ENCODE results near the gene CFAP299. TPM values are rescaled to one million over a fixed set of nuclear protein-coding genes. Genes with fewer than 3 reads are reported as not detected.

The CFAP299 gene
- total RNA-seq, 2 experiments from 2014 or later = 0.63 to 3.7 TPM

GRCh38 chr4:80321341-80321740 is 14.2 kb upstream of the CFAP299 start:
- ChIA-PET POLR2A (no interaction called here), CTCF (ENCODE audit: unreplicated experiment) (no interaction called here)
- BruUV-seq (replicated peaks) = no TSS peak
- no peak for DNase-seq (ENCODE audit: low spot score)
- H3K27ac ChIP-seq (ENCODE audit: low read depth, low read length, poor library complexity, severe bottlenecking) = no peak overlapping the region
- no peaks in the 10 kb centered on the region for H3K9me2 ChIP-seq (ENCODE audit: insufficient read depth, low read length)
- no peak overlapping the region for H3K4me3 ChIP-seq (ENCODE audit: low read depth, low read length, poor library complexity, severe bottlenecking)
- H3K36me3 ChIP-seq (ENCODE audit: insufficient read depth, low read length) = no peaks in the 10 kb centered on the region
- H4K20me1 ChIP-seq (ENCODE audit: insufficient read depth, low read length) = no peaks in the 10 kb centered on the region
- intact Hi-C loops (cut with micrococcal nuclease; ENCODE audit: unreplicated experiment) = no loop called here
- no peaks in the 10 kb centered on the region for H3K9me3 ChIP-seq (ENCODE audit: low read length)
- no peaks in the 10 kb centered on the region for H3K4me1 ChIP-seq (ENCODE audit: insufficient read depth, low read length, poor library complexity, severe bottlenecking)
- no peak overlapping the region for H3K4me2 ChIP-seq (ENCODE audit: low read length)
- H2AFZ ChIP-seq (ENCODE audit: low read length) = no peak overlapping the region
- TF ChIP-seq EZH2phosphoT487 (IDR thresholded peaks at IDR 0.05; ENCODE audit: borderline replicate concordance, low read depth, low read length) (no peak), CTCF (conservative IDR thresholded peaks at IDR 0.05; ENCODE audit: low read length) (no peak)
- H3K79me2 ChIP-seq (ENCODE audit: insufficient read depth, low read depth, low read length) = no peaks in the 10 kb centered on the region

- H3K9me3 ChIP-seq (ENCODE audit: low read length) = no peaks in the 10 kb centered on the region
- H3K27ac ChIP-seq (ENCODE audit: low read depth, low read length, poor library complexity, severe bottlenecking) = no peak overlapping the region
- no peaks in the 10 kb centered on the region for H3K79me2 ChIP-seq (ENCODE audit: insufficient read depth, low read depth, low read length)
- no peak overlapping the region for H3K4me3 ChIP-seq (ENCODE audit: low read depth, low read length, poor library complexity, severe bottlenecking)
- H3K4me1 ChIP-seq (ENCODE audit: insufficient read depth, low read length, poor library complexity, severe bottlenecking) = no peaks in the 10 kb centered on the region
- H2AFZ ChIP-seq (ENCODE audit: low read length) = no peak overlapping the region
- no peak for DNase-seq (ENCODE audit: low spot score)
- H3K9me2 ChIP-seq (ENCODE audit: insufficient read depth, low read length) = no peaks in the 10 kb centered on the region
- no peaks in the 10 kb centered on the region for H3K36me3 ChIP-seq (ENCODE audit: insufficient read depth, low read length)
- intact Hi-C loops (cut with micrococcal nuclease; ENCODE audit: unreplicated experiment) = no loop called here
- CTCF ChIA-PET (ENCODE audit: unreplicated experiment) = no interaction called here
- POLR2A ChIA-PET = no interaction called here
- TF ChIP-seq EZH2phosphoT487 (IDR thresholded peaks at IDR 0.05; ENCODE audit: borderline replicate concordance, low read depth, low read length) (no peak), CTCF (conservative IDR thresholded peaks at IDR 0.05; ENCODE audit: low read length) (no peak)
- no peaks in the 10 kb centered on the region for H4K20me1 ChIP-seq (ENCODE audit: insufficient read depth, low read length)
- BruUV-seq (replicated peaks) = no TSS peak
- H3K4me2 ChIP-seq (ENCODE audit: low read length) = no peak overlapping the region
Measured at GRCh38 chr4:80321776-80322175, 13.8 kb upstream of the CFAP299 start.

GRCh38 chr4:80322716-80323115 is 12.8 kb upstream of the CFAP299 start:
- no TSS peak for BruUV-seq (replicated peaks)
- ChIA-PET POLR2A (interaction anchor here (1.2 kb wide), 1 partner anchor 38 kb away, joined by 3 read pairs; no protein-coding TSS in a partner anchor), CTCF (ENCODE audit: unreplicated experiment) (interaction anchor here (0.6 kb wide), 1 partner anchor 70 kb away, joined by 3 read pairs; no protein-coding TSS in a partner anchor)
- Histone ChIP-seq H3K27ac (ENCODE audit: low read depth, low read length, poor library complexity, severe bottlenecking) (no peak overlapping the region), H2AFZ (ENCODE audit: low read length) (no peak overlapping the region), H3K4me1 (ENCODE audit: insufficient read depth, low read length, poor library complexity, severe bottlenecking) (no peaks in the 10 kb centered on the region), H3K79me2 (ENCODE audit: insufficient read depth, low read depth, low read length) (no peaks in the 10 kb centered on the region), H3K36me3 (ENCODE audit: insufficient read depth, low read length) (no peaks in the 10 kb centered on the region), H3K4me2 (ENCODE audit: low read length) (no peak overlapping the region), H3K9me2 (ENCODE audit: insufficient read depth, low read length) (no peaks in the 10 kb centered on the region), H3K4me3 (ENCODE audit: low read depth, low read length, poor library complexity, severe bottlenecking) (no peak overlapping the region), H4K20me1 (ENCODE audit: insufficient read depth, low read length) (no peaks in the 10 kb centered on the region), H3K9me3 (ENCODE audit: low read length) (no peaks in the 10 kb centered on the region)
- intact Hi-C loops (cut with micrococcal nuclease; ENCODE audit: unreplicated experiment) = no loop called here
- peak; percentile 8 for DNase-seq (ENCODE audit: low spot score)
- TF ChIP-seq EZH2phosphoT487 (IDR thresholded peaks at IDR 0.05; ENCODE audit: borderline replicate concordance, low read depth, low read length) (no peak), CTCF (conservative IDR thresholded peaks at IDR 0.05; ENCODE audit: low read length) (peak; percentile 47)
